ENCODE measurements around the gene UPF2. TPM values are rescaled to one million over a fixed set of nuclear protein-coding genes. Genes with fewer than 3 reads are reported as not detected.

UPF2 gene
- total and polyA plus RNA-seq, 2 of the 13 experiments (the other 11 are each of a cell fraction or from before 2014, with no cell fraction given), result 6.2 to 14.5 TPM

- Histone ChIP-seq H3K27me3 (ENCODE audit: control insufficient read depth in 1 of 2, insufficient read depth in 2 of 2, low read length in 2 of 2) (no peaks in the 10 kb centered on the region; a peak in 1 of 5 replicates), H3K9ac (ENCODE audit: insufficient read depth, low read depth, low read length) (no peak overlapping the region), H4K20me1 (ENCODE audit: insufficient read depth, low read length) (no peaks in the 10 kb centered on the region), H2AFZ (ENCODE audit: low read length) (no peak overlapping the region), H3K79me2 (ENCODE audit: insufficient read depth, low read length) (no peaks in the 10 kb centered on the region), H3K4me3 (replicated peaks in 1 of 3; ENCODE audit: insufficient read depth in 1 of 3, low read depth in 2 of 3, low read length in 3 of 3) (no peak overlapping the region), H3K4me1 (ENCODE audit: insufficient read depth, low read length) (peaks cover 38% of the 10 kb centered on the region), H3K36me3 (replicated peaks in 1 of 2; ENCODE audit: control insufficient read depth in 1 of 2, insufficient read depth in 2 of 2, low read length in 2 of 2) (no peaks in the 10 kb centered on the region), H3K27ac (ENCODE audit: extremely low read length, insufficient read depth, low read length) (no peak overlapping the region), H3K4me2 (ENCODE audit: low read depth, low read length) (no peak overlapping the region), H3K9me3 (ENCODE audit: low read length) (no peaks in the 10 kb centered on the region)
- BruUV-seq (replicated peaks), result no TSS peak
- no peak for DNase-seq (ENCODE audit: low spot score)
- 75% methylated on average over 8 of the region's 10 CpGs for WGBS (ENCODE audit: low lambda C conversion rate)
- ATAC-seq, result no peak
- CTCF ChIA-PET (ENCODE audit: low intra/inter-chr PET ratio, low total read pairs), result no interaction called here
- in situ Hi-C loops (cut with HindIII; ENCODE audit: extremely low pct_ligation_motif_present, low pct_unique_long_range_greater_than_20kb) (no loop called here), intact Hi-C loops (cut with micrococcal nuclease; ENCODE audit: unreplicated experiment) (no loop called here)
- FAIRE-seq, result no peak
- TF ChIP-seq MAZ (IDR thresholded peaks at IDR 0.05; ENCODE audit: borderline replicate concordance, low read depth, low read length) (no peak), MAZ (CRISPR knock-in tag; IDR thresholded peaks at IDR 0.05; ENCODE audit: low read depth) (no peak), TAF15 (IDR thresholded peaks at IDR 0.05; ENCODE audit: low read depth, low read length, poor library complexity, severe bottlenecking) (no peak), TCF7L2 (IDR thresholded peaks at IDR 0.05; ENCODE audit: low read depth, low read length) (no peak), PLRG1 (conservative IDR thresholded peaks at IDR 0.05) (no peak), NR2F1 (CRISPR knock-in tag; IDR thresholded peaks at IDR 0.05) (no peak), ZBTB2 (CRISPR knock-in tag; IDR thresholded peaks at IDR 0.05; ENCODE audit: low read depth) (no peak), ZNF564 (CRISPR knock-in tag; IDR thresholded peaks at IDR 0.05) (no peak), TEAD2 (CRISPR knock-in tag; IDR thresholded peaks at IDR 0.05) (no peak)
- TF ChIP-seq, protein P1, sequence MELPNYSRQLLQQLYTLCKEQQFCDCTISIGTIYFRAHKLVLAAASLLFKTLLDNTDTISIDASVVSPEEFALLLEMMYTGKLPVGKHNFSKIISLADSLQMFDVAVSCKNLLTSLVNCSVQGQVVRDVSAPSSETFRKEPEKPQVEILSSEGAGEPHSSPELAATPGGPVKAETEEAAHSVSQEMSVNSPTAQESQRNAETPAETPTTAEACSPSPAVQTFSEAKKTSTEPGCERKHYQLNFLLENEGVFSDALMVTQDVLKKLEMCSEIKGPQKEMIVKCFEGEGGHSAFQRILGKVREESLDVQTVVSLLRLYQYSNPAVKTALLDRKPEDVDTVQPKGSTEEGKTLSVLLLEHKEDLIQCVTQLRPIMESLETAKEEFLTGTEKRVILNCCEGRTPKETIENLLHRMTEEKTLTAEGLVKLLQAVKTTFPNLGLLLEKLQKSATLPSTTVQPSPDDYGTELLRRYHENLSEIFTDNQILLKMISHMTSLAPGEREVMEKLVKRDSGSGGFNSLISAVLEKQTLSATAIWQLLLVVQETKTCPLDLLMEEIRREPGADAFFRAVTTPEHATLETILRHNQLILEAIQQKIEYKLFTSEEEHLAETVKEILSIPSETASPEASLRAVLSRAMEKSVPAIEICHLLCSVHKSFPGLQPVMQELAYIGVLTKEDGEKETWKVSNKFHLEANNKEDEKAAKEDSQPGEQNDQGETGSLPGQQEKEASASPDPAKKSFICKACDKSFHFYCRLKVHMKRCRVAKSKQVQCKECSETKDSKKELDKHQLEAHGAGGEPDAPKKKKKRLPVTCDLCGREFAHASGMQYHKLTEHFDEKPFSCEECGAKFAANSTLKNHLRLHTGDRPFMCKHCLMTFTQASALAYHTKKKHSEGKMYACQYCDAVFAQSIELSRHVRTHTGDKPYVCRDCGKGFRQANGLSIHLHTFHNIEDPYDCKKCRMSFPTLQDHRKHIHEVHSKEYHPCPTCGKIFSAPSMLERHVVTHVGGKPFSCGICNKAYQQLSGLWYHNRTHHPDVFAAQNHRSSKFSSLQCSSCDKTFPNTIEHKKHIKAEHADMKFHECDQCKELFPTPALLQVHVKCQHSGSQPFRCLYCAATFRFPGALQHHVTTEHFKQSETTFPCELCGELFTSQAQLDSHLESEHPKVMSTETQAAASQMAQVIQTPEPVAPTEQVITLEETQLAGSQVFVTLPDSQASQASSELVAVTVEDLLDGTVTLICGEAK (IDR thresholded peaks at IDR 0.05), result no peak
- TF ChIP-seq, protein P1 (CRISPR knock-in tag; IDR thresholded peaks at IDR 0.05), result no peak
- POLR2A ChIA-PET, result interaction anchor here (1.7 kb wide), 1 partner anchor 34 kb away, joined by 8 read pairs; no protein-coding TSS in a partner anchor
Measured at GRCh38 chr10:11910102-11910501, 132.5 kb downstream of the UPF2 start.
